H1 (cell line): ENCODE data around the gene VWA7. TPM values are rescaled to one million over a fixed set of nuclear protein-coding genes. Genes with fewer than 3 reads are reported as not detected.

Experiments
- FOSL1 ChIP-seq: IDR thresholded peaks from 2 replicates; pipeline ENCODE4 v1.6.1; 2011; ENCODE audit warnings: mild to moderate bottlenecking, low read depth, low read length, moderate library complexity; ENCODE audit not compliant: insufficient read depth
- polyA plus RNA-seq, 7 experiments: library from polyadenylated mRNA; depleted of rRNA in 3 of 7; stranded (reverse) in 5 of 7; unstranded in 2 of 7; fragments of >200 nt in 5 of 7; fragments of 200-250 nt in 2 of 7; gene quantifications; 1 replicate in 5 of 7; 2 replicates in 1 of 7; 4 replicates in 1 of 7; pipeline versions ENCODE4 v1.2.1 to v1.2.3, GENCODE V29; 2011 to 2013; ENCODE audit warnings: missing spikeins in 2 of 7, mixed read lengths in 2 of 7
- total RNA-seq: library from RNA; stranded (reverse); fragmentation: NEBNext Ultra II Directional; extraction: Animal tissue kit (Norgen Biotek cat#: 25700); gene quantifications from 2 replicates; pipeline ENCODE4 v1.2.1, GENCODE V29; 2021

VWA7 gene
- total and polyA plus RNA-seq, 2 of the 8 experiments (the other 6 are each of a cell fraction or from before 2014, with no cell fraction given): 0.82 to 2.1 TPM

DNA sequence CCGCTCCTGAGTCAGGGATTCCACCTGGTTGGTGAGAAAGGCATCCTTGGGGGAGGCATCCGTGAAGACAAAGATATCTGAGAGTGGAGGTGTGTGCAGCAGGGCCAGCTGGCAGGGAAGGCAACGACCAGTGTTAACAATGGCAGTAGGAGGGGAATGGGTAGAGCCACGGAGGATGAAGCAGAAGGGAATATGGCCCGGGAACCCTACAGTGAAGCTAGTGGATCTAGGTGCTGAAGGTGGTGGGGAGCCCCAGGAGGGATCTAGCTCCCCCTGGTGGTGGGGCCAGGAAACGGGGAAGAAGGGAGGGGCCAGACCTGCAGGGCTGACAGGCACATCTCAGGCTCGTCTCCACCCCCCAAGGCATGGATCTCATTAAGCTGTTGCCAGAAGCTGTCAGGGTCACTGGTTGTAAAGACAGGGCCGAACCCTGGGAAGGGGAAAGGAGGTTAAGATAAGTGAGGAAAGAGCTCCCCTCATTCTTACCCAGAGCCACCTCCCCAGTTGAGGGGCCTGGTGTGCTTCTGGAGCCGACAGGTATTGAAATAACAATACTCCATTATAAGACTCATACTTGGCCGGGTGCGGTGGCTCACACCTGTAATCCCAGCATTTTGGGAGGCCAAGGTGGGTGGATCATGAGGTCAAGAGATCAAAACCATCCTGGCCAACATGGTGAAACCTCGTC, 7.3 kb downstream of the VWA7 start (continued):
- TF ChIP-seq FOSL1: 0 out of 2 replicates have a peak, but pooled peaks have one; percentile 11
